Ovary (tissue), 3 donors: ENCODE results near the gene KIF5B.

Source experiments
- CTCF ChIP-seq, 3 donors: fragments of 450-650 bp in 2 of 3; fragments of 200-600 bp in 1 of 3; IDR thresholded peaks; one replicate each; pipeline versions ENCODE4 v1.5.1 to v1.8.0; 2016 to 2022; ENCODE audit warnings: antibody characterized with exemption in 3 of 3, mild to moderate bottlenecking in 1 of 3
- POLR2A ChIP-seq: fragments of 450-650 bp; IDR thresholded peaks from one replicate; pipeline ENCODE4 v1.6.1; 2017; ENCODE audit warnings: antibody characterized with exemption, mild to moderate bottlenecking, moderate library complexity
- donor health status: DM: no; HTN: no; CAD: no.

- TF ChIP-seq POLR2A, result no peak
- TF ChIP-seq CTCF (IDR thresholded peaks at IDR 0.05), result no peak
These were observed 8.3 kb downstream of the KIF5B start for GRCh38 chr10:32047881-32048280.
